Measurements from ENCODE around the gene ACSF2. TPM values are rescaled to one million over a fixed set of nuclear protein-coding genes. Genes with fewer than 3 reads are reported as not detected.
A peak's percentile ranks its signal among the peaks of the same experiment; 100 is the strongest.
"Not testable (repeated sequence)": the region's sequence is repeated elsewhere in the genome, so short reads cannot be mapped to it uniquely, and the experiment has no call there.

Gene ACSF2
- polyA plus RNA-seq, 2 donors, result 13.5 to 22.6 TPM

GRCh38 chr17:50424246-50424995 lies 1.6 kb upstream of the ACSF2 start:
- Histone ChIP-seq H3K36me3 (ENCODE audit: control insufficient read depth in 2 of 2, insufficient read depth in 2 of 2, low read length in 1 of 2) (no peaks in the 10 kb centered on the region), H3K4me1 (ENCODE audit: control insufficient read depth in 2 of 2, insufficient read depth in 2 of 2, low read length in 1 of 2) (peaks cover 0 to 10% of the 10 kb centered on the region in 2 donors), H3K9me3 (ENCODE audit: control insufficient read depth in 2 of 2, insufficient read depth in 1 of 2, low read depth in 1 of 2, low read length in 1 of 2) (no peaks in the 10 kb centered on the region), H3K4me3 (ENCODE audit: low read depth in 1 of 2, low read length in 2 of 2) (no peak overlapping the region), H3K27me3 (ENCODE audit: control insufficient read depth in 1 of 2, insufficient read depth in 2 of 2, low read length in 2 of 2) (no peaks in the 10 kb centered on the region), H3K27ac (ENCODE audit: low read depth in 2 of 2, low read length in 1 of 2) (no peak overlapping the region)
- 77% methylated on average over 9 of the region's 9 CpGs for WGBS, 2 donors

- Histone ChIP-seq H3K27ac (ENCODE audit: low read depth in 2 of 2, low read length in 1 of 2) (peak overlapping the region; percentile 42 to 84), H3K27me3 (ENCODE audit: control insufficient read depth in 1 of 2, insufficient read depth in 2 of 2, low read length in 2 of 2) (no peaks in the 10 kb centered on the region), H3K4me1 (ENCODE audit: control insufficient read depth in 2 of 2, insufficient read depth in 2 of 2, low read length in 1 of 2) (peaks cover 0 to 10% of the 10 kb centered on the region in 2 donors), H3K9me3 (ENCODE audit: control insufficient read depth in 2 of 2, insufficient read depth in 1 of 2, low read depth in 1 of 2, low read length in 1 of 2) (no peaks in the 10 kb centered on the region), H3K36me3 (ENCODE audit: control insufficient read depth in 2 of 2, insufficient read depth in 2 of 2, low read length in 1 of 2) (no peaks in the 10 kb centered on the region), H3K4me3 (ENCODE audit: low read depth in 1 of 2, low read length in 2 of 2) (peak overlapping the region; percentile 49 to 69)
- WGBS, 2 donors, result 86 to 87% methylated on average over 8 of the region's 8 CpGs
Observed at GRCh38 chr17:50424996-50425681, 879 bp upstream of the ACSF2 start.

- WGBS, 2 donors, result 1 to 2% methylated on average over 7 of the region's 7 CpGs
- Histone ChIP-seq H3K9me3 (ENCODE audit: control insufficient read depth in 2 of 2, insufficient read depth in 1 of 2, low read depth in 1 of 2, low read length in 1 of 2) (no peaks in the 10 kb centered on the region), H3K27me3 (ENCODE audit: control insufficient read depth in 1 of 2, insufficient read depth in 2 of 2, low read length in 2 of 2) (no peaks in the 10 kb centered on the region), H3K4me1 (ENCODE audit: control insufficient read depth in 2 of 2, insufficient read depth in 2 of 2, low read length in 1 of 2) (peaks cover 0 to 10% of the 10 kb centered on the region in 2 donors), H3K27ac (ENCODE audit: low read depth in 2 of 2, low read length in 1 of 2) (peak overlapping the region; percentile 42 to 84), H3K4me3 (ENCODE audit: low read depth in 1 of 2, low read length in 2 of 2) (peak overlapping the region; percentile 49 to 69), H3K36me3 (ENCODE audit: control insufficient read depth in 2 of 2, insufficient read depth in 2 of 2, low read length in 1 of 2) (no peaks in the 10 kb centered on the region)
Observed at GRCh38 chr17:50426472-50426782, 409 bp downstream of the ACSF2 start.

DNA sequence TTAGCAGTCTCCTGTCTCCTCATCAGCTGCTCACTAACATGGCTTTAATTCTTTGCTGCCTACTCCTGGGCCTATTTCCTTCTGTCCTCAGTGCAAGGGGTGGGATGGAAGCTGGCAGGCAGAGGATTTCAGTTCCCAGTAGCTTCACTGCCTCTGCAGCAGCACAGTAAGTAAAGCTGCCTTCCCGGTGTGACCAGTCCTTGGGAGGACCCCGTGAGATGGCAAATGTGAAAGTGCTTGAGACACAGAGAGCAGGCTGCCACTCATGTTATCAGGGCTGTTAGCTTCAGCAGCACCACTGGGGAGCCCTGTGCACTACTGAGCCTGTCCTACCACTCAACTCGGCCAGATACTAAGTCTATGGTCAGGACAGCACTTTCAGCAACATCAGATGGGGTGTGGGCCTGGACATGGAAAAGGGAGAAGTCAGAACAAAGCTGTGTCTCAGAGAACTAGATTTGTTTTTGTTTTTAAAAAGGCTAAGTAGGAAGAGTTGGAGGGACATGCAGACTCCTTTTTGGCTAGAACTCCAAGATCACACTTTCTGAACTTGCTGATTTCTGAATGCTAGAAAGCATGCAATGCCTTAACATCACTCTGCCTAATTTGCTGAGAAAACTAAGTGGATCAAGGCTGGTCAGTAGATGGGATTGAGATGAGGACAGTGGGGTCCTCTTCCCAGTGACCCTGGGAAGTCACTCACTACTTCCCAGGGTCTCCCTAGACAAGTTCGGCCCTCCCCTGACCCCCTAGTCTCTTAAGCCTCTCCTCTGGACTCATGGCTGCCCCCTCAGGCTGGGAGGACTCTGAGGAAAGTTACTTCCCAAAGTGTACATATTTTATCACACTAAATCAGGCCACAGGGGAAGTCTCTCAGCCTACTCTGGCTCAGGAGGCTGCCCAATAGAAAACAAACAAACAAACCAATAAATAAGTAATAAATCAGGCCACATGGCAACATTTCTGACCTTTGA lies 1.1 kb downstream of the ACSF2 start:
- peaks cover 0 to 10% of the 10 kb centered on the region in 2 donors for H3K4me1 ChIP-seq (ENCODE audit: control insufficient read depth in 2 of 2, insufficient read depth in 2 of 2, low read length in 1 of 2)

GRCh38 chr17:50428126-50428525 lies 2.1 kb downstream of the ACSF2 start:
- not testable (repeated sequence) for H3K9me3 ChIP-seq (ENCODE audit: control insufficient read depth in 2 of 2, insufficient read depth in 1 of 2, low read depth in 1 of 2, low read length in 1 of 2); H3K36me3 ChIP-seq (ENCODE audit: control insufficient read depth in 2 of 2, insufficient read depth in 2 of 2, low read length in 1 of 2); H3K4me3 ChIP-seq (ENCODE audit: low read depth in 1 of 2, low read length in 2 of 2); H3K27me3 ChIP-seq (ENCODE audit: control insufficient read depth in 1 of 2, insufficient read depth in 2 of 2, low read length in 2 of 2)
- WGBS, 2 donors, result 48 to 57% methylated on average over 6 of the region's 6 CpGs
- Histone ChIP-seq H3K4me1 (ENCODE audit: control insufficient read depth in 2 of 2, insufficient read depth in 2 of 2, low read length in 1 of 2) (peaks cover 0 to 10% of the 10 kb centered on the region in 2 donors), H3K27ac (ENCODE audit: low read depth in 2 of 2, low read length in 1 of 2) (peak overlapping the region; percentile 16 to 84)

More for the DNA sequence above, 1.1 kb downstream of the ACSF2 start:
- Histone ChIP-seq H3K4me3 (ENCODE audit: low read depth in 1 of 2, low read length in 2 of 2) (peak overlapping the region; percentile 19 to 49), H3K27me3 (ENCODE audit: control insufficient read depth in 1 of 2, insufficient read depth in 2 of 2, low read length in 2 of 2) (no peaks in the 10 kb centered on the region), H3K36me3 (ENCODE audit: control insufficient read depth in 2 of 2, insufficient read depth in 2 of 2, low read length in 1 of 2) (no peaks in the 10 kb centered on the region), H3K27ac (ENCODE audit: low read depth in 2 of 2, low read length in 1 of 2) (peak overlapping the region; percentile 51 to 84), H3K9me3 (ENCODE audit: control insufficient read depth in 2 of 2, insufficient read depth in 1 of 2, low read depth in 1 of 2, low read length in 1 of 2) (no peaks in the 10 kb centered on the region)
- 21 to 24% methylated on average over 4 of the region's 4 CpGs for WGBS, 2 donors

DNA sequence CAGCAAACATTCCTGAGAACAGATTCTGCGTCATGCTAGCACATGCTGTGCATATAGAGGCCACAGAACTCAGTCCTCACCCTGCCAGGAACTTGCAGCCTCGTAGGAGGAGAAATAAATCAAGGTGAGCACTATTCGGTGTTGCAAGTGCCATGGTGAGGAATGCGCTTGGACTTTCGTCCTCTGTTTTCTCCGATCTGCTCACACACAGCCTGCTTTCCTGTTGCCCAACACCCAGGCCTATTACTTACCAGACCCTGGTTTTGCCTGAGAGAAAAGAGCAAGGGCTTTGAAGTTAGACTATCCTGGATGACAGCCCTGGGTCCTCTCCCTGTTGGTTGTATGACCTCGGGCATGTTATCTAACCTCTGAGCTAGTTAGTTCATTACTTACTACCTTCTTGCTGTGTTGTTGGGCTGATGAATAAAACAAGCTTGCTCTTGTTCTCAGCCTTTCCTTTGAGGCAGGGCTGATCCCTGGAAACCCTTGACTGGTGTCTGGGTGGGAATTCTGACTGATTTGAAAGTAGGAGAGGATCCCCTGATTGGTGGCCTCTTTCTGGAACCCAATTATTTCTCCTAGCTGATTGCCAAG lies 2.9 kb downstream of the ACSF2 start:
- H3K27me3 ChIP-seq (ENCODE audit: control insufficient read depth in 1 of 2, insufficient read depth in 2 of 2, low read length in 2 of 2), result no peaks in the 10 kb centered on the region
- 55 to 61% methylated on average over 7 of the region's 7 CpGs for WGBS, 2 donors
- H3K27ac ChIP-seq (ENCODE audit: low read depth in 2 of 2, low read length in 1 of 2), result peak overlapping the region; percentile 57 to 81
- no peaks in the 10 kb centered on the region for H3K36me3 ChIP-seq (ENCODE audit: control insufficient read depth in 2 of 2, insufficient read depth in 2 of 2, low read length in 1 of 2)
- no peaks in the 10 kb centered on the region for H3K9me3 ChIP-seq (ENCODE audit: control insufficient read depth in 2 of 2, insufficient read depth in 1 of 2, low read depth in 1 of 2, low read length in 1 of 2)
- H3K4me1 ChIP-seq (ENCODE audit: control insufficient read depth in 2 of 2, insufficient read depth in 2 of 2, low read length in 1 of 2), result peaks cover 0 to 10% of the 10 kb centered on the region in 2 donors
- H3K4me3 ChIP-seq (ENCODE audit: low read depth in 1 of 2, low read length in 2 of 2), result no peak overlapping the region

- Histone ChIP-seq H3K9me3 (ENCODE audit: control insufficient read depth in 2 of 2, insufficient read depth in 1 of 2, low read depth in 1 of 2, low read length in 1 of 2) (no peaks in the 10 kb centered on the region), H3K4me3 (ENCODE audit: low read depth in 1 of 2, low read length in 2 of 2) (no peak overlapping the region), H3K27ac (ENCODE audit: low read depth in 2 of 2, low read length in 1 of 2) (peak overlapping the region; percentile 33 to 38), H3K27me3 (ENCODE audit: control insufficient read depth in 1 of 2, insufficient read depth in 2 of 2, low read length in 2 of 2) (no peaks in the 10 kb centered on the region), H3K4me1 (ENCODE audit: control insufficient read depth in 2 of 2, insufficient read depth in 2 of 2, low read length in 1 of 2) (peaks cover 0 to 10% of the 10 kb centered on the region in 2 donors), H3K36me3 (ENCODE audit: control insufficient read depth in 2 of 2, insufficient read depth in 2 of 2, low read length in 1 of 2) (no peaks in the 10 kb centered on the region)
- WGBS, 2 donors, result 67 to 82% methylated on average over 4 of the region's 4 CpGs
Observed at GRCh38 chr17:50429793-50430192, 3.8 kb downstream of the ACSF2 start.

- peaks cover 0 to 4% of the 10 kb centered on the region in 2 donors for H3K4me1 ChIP-seq (ENCODE audit: control insufficient read depth in 2 of 2, insufficient read depth in 2 of 2, low read length in 1 of 2)
- H3K4me3 ChIP-seq (ENCODE audit: low read depth in 1 of 2, low read length in 2 of 2), result no peak overlapping the region
- no peaks in the 10 kb centered on the region for H3K9me3 ChIP-seq (ENCODE audit: control insufficient read depth in 2 of 2, insufficient read depth in 1 of 2, low read depth in 1 of 2, low read length in 1 of 2)
- WGBS, 2 donors, result 48 to 56% methylated on average over 4 of the region's 4 CpGs
- H3K27me3 ChIP-seq (ENCODE audit: control insufficient read depth in 1 of 2, insufficient read depth in 2 of 2, low read length in 2 of 2), result no peaks in the 10 kb centered on the region
- no peak overlapping the region for H3K27ac ChIP-seq (ENCODE audit: low read depth in 2 of 2, low read length in 1 of 2)
- H3K36me3 ChIP-seq (ENCODE audit: control insufficient read depth in 2 of 2, insufficient read depth in 2 of 2, low read length in 1 of 2), result no peaks in the 10 kb centered on the region
Observed at GRCh38 chr17:50430821-50431618, 5.0 kb downstream of the ACSF2 start.
